Duodenal mucosa (tissue), 2 donors: Measurements from ENCODE around the gene MLKL.

ENCODE experiments used
- H3K27ac ChIP-seq: one replicate; pipeline ENCODE4 v1.7.0; 2013; ENCODE audit warnings: low read depth, low read length
- H3K27me3 ChIP-seq, 2 donors: one replicate each; pipeline ENCODE4 v1.7.0; 2013; ENCODE audit warnings: low read length in 2 of 2, control low read depth in 1 of 2; ENCODE audit not compliant: insufficient read depth in 2 of 2, control insufficient read depth in 1 of 2
- H3K36me3 ChIP-seq, 2 donors: one replicate each; pipeline ENCODE4 v1.7.0; 2013; ENCODE audit warnings: low read length in 2 of 2, control low read depth in 1 of 2; ENCODE audit not compliant: insufficient read depth in 2 of 2, control insufficient read depth in 1 of 2
- H3K4me1 ChIP-seq, 2 donors: one replicate each; pipeline ENCODE4 v1.7.0; 2013; ENCODE audit warnings: low read length in 2 of 2, control low read depth in 1 of 2; ENCODE audit not compliant: insufficient read depth in 2 of 2, control insufficient read depth in 1 of 2
- H3K4me3 ChIP-seq, 2 donors: one replicate each; pipeline ENCODE4 v1.7.0; 2013; ENCODE audit warnings: low read length in 2 of 2, low read depth in 1 of 2
- H3K9ac ChIP-seq, 2 donors: one replicate each; pipeline ENCODE4 v1.7.0; 2013; ENCODE audit warnings: low read length in 2 of 2, low read depth in 1 of 2
- H3K9me3 ChIP-seq, 2 donors: one replicate each; pipeline ENCODE4 v1.7.0; 2013; ENCODE audit warnings: low read length in 2 of 2, control low read depth in 1 of 2; ENCODE audit not compliant: control insufficient read depth in 1 of 2

The MLKL gene

GRCh38 chr16:74700438-74701225 is at the start of gene MLKL:
Gene MLKL (minus strand): TSS chr16:74700862. CDS start chr16:74695757, 5,105 bp downstream.
- H3K9ac ChIP-seq, result peak within 1 kb of the TSS; percentile 76 to 95
- H3K27me3 ChIP-seq, result no peaks in the 10 kb centered on the region
- no peaks in the 10 kb centered on the region for H3K36me3 ChIP-seq
- no peaks in the 10 kb centered on the region for H3K9me3 ChIP-seq
- peak within 1 kb of the TSS; percentile 77 for H3K27ac ChIP-seq
- H3K4me1 ChIP-seq, result peaks cover 22 to 24% of the 10 kb centered on the region in 2 donors
- H3K4me3 ChIP-seq, result peak within 1 kb of the TSS; percentile 89 to 98

GRCh38 chr16:74749291-74750055 is 48.8 kb upstream of the MLKL start:
- Histone ChIP-seq H3K27me3 (no peaks in the 10 kb centered on the region), H3K4me3 (no peak overlapping the region), H3K27ac (no peak overlapping the region), H3K9ac (no peak overlapping the region), H3K9me3 (no peaks in the 10 kb centered on the region), H3K4me1 (peaks cover 0 to 11% of the 10 kb centered on the region in 2 donors), H3K36me3 (no peaks in the 10 kb centered on the region)

- Histone ChIP-seq H3K36me3 (no peaks in the 10 kb centered on the region), H3K9ac (no peak overlapping the region), H3K9me3 (no peaks in the 10 kb centered on the region), H3K27me3 (no peaks in the 10 kb centered on the region), H3K4me3 (no peak overlapping the region), H3K4me1 (peaks cover 0 to 16% of the 10 kb centered on the region in 2 donors), H3K27ac (no peak overlapping the region)
Measured at GRCh38 chr16:74748616-74749026, 48.0 kb upstream of the MLKL start.

- H3K9ac ChIP-seq, result no peak overlapping the region
- H3K36me3 ChIP-seq, result no peaks in the 10 kb centered on the region
- no peak overlapping the region for H3K4me3 ChIP-seq
- no peak overlapping the region for H3K27ac ChIP-seq
- H3K9me3 ChIP-seq, result no peaks in the 10 kb centered on the region
- no peaks in the 10 kb centered on the region for H3K27me3 ChIP-seq
- peaks cover 5 to 22% of the 10 kb centered on the region in 2 donors for H3K4me1 ChIP-seq
Measured at GRCh38 chr16:74747716-74748615, 47.3 kb upstream of the MLKL start.

- Histone ChIP-seq H3K9me3 (no peaks in the 10 kb centered on the region), H3K4me3 (no peak overlapping the region), H3K27me3 (no peaks in the 10 kb centered on the region), H3K27ac (no peak overlapping the region), H3K9ac (no peak overlapping the region), H3K36me3 (no peaks in the 10 kb centered on the region), H3K4me1 (peaks cover 19 to 33% of the 10 kb centered on the region in 2 donors)
Measured at GRCh38 chr16:74745926-74746325, 45.3 kb upstream of the MLKL start.

- H3K9ac ChIP-seq, result no peak overlapping the region
- no peak overlapping the region for H3K27ac ChIP-seq
- no peaks in the 10 kb centered on the region for H3K27me3 ChIP-seq
- H3K9me3 ChIP-seq, result no peaks in the 10 kb centered on the region
- H3K36me3 ChIP-seq, result no peaks in the 10 kb centered on the region
- no peak overlapping the region for H3K4me3 ChIP-seq
- peaks cover 19 to 36% of the 10 kb centered on the region in 2 donors for H3K4me1 ChIP-seq
Measured at GRCh38 chr16:74745109-74745615, 44.5 kb upstream of the MLKL start.

GRCh38 chr16:74744566-74744965 is 43.9 kb upstream of the MLKL start:
- Histone ChIP-seq H3K4me1 (peaks cover 19 to 36% of the 10 kb centered on the region in 2 donors), H3K9ac (peak overlapping the region in 1 of 2 donors; percentile 46), H3K36me3 (no peaks in the 10 kb centered on the region), H3K27ac (peak overlapping the region; percentile 71), H3K27me3 (no peaks in the 10 kb centered on the region), H3K9me3 (no peaks in the 10 kb centered on the region), H3K4me3 (no peak overlapping the region)

- Histone ChIP-seq H3K4me3 (peak overlapping the region; percentile 29 to 36), H3K9me3 (no peaks in the 10 kb centered on the region), H3K4me1 (peaks cover 19 to 36% of the 10 kb centered on the region in 2 donors), H3K36me3 (peaks cover 3% of the 10 kb centered on the region in 2 donors), H3K27ac (peak overlapping the region; percentile 87), H3K27me3 (no peaks in the 10 kb centered on the region), H3K9ac (peak overlapping the region; percentile 57 to 63)
Measured at GRCh38 chr16:74743668-74744299, 43.1 kb upstream of the MLKL start.

GRCh38 chr16:74743045-74743667 is 42.5 kb upstream of the MLKL start:
- H3K4me3 ChIP-seq, result peak overlapping the region; percentile 29 to 32
- peak overlapping the region; percentile 87 for H3K27ac ChIP-seq

More at GRCh38 chr16:74743045-74743667, 42.5 kb upstream of the MLKL start:
- H3K9ac ChIP-seq, result peak overlapping the region; percentile 57 to 63
- no peaks in the 10 kb centered on the region for H3K9me3 ChIP-seq
- H3K36me3 ChIP-seq, result peaks cover 3% of the 10 kb centered on the region in 2 donors
- no peaks in the 10 kb centered on the region for H3K27me3 ChIP-seq
- peaks cover 19 to 38% of the 10 kb centered on the region in 2 donors for H3K4me1 ChIP-seq
